ENCODE results near the gene LINS1.

DNA sequence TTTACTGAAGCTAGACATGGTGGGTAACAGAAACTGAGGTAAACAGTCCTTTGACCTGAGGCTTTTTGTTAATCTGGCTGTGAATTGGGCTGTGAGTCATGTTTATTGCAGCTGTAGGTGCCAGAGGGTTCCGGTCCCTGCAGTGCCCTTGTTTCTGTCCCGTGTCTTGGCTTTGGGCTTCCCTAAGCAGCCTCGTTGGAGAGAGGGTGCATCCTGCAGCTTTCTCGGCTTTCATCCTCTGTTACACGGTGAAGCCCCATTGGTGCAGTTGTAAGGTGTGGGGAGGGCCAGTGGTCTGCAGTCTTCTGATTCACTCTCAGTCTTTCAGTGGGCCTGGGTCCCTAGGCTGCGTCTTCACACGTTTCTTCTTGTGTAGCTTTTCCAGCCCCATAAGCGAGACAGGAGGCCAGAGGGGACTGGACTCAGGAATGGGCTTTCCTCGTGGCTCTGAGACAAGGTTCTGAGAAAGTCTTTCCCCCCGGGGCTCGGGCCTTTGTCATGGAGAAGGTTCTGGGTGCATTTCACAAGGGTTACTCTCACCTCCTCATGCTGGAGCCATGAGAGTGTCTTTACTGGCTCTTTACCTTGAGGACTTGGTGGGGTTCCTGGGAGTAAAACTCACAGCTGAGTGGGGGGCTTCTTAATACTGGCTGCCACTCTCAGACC lies 33.6 kb upstream of the LINS1 start:
- no peak for TF ChIP-seq EP300 (IDR thresholded peaks at IDR 0.05)
- TF ChIP-seq, protein P1, sequence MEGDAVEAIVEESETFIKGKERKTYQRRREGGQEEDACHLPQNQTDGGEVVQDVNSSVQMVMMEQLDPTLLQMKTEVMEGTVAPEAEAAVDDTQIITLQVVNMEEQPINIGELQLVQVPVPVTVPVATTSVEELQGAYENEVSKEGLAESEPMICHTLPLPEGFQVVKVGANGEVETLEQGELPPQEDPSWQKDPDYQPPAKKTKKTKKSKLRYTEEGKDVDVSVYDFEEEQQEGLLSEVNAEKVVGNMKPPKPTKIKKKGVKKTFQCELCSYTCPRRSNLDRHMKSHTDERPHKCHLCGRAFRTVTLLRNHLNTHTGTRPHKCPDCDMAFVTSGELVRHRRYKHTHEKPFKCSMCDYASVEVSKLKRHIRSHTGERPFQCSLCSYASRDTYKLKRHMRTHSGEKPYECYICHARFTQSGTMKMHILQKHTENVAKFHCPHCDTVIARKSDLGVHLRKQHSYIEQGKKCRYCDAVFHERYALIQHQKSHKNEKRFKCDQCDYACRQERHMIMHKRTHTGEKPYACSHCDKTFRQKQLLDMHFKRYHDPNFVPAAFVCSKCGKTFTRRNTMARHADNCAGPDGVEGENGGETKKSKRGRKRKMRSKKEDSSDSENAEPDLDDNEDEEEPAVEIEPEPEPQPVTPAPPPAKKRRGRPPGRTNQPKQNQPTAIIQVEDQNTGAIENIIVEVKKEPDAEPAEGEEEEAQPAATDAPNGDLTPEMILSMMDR (IDR thresholded peaks at IDR 0.05), result no peak
- no peak for TF ChIP-seq POLR2AphosphoS5 (IDR thresholded peaks at IDR 0.05)

All from stomach (tissue), 4 donors.